Progenitor cell of endocrine pancreas (in vitro differentiated cells): ENCODE results near the gene ACTR1A. TPM values are rescaled to one million over a fixed set of nuclear protein-coding genes. Genes with fewer than 3 reads are reported as not detected.

Source experiments
- DNase-seq: peaks from one replicate; pipeline ENCODE4 v3.0.0; 2021; ENCODE audit warnings: low spot score; ENCODE audit not compliant: unreplicated experiment
- H3K27ac Mint-ChIP-seq: 2 replicates; pipeline ENCODE4 v1.8.0; 2021; ENCODE audit warnings: mild to moderate bottlenecking, moderate library complexity, mixed read lengths
- H3K27me3 Mint-ChIP-seq: 2 replicates; pipeline ENCODE4 v1.8.0; 2021; ENCODE audit warnings: mixed read lengths
- H3K36me3 Mint-ChIP-seq: 2 replicates; pipeline ENCODE4 v1.8.0; 2022; ENCODE audit warnings: mixed read lengths; ENCODE audit not compliant: insufficient read depth
- H3K4me1 Mint-ChIP-seq: 2 replicates; pipeline ENCODE4 v1.8.0; 2021; ENCODE audit warnings: low read depth, mixed read lengths
- H3K4me3 Mint-ChIP-seq: 2 replicates; pipeline ENCODE4 v1.8.0; 2021; ENCODE audit warnings: low read depth, mild to moderate bottlenecking, moderate library complexity, mixed read lengths
- H3K9me3 Mint-ChIP-seq: 2 replicates; pipeline ENCODE4 v1.8.0; 2021; ENCODE audit warnings: low read depth, mixed read lengths
- total RNA-seq: library from RNA; stranded (reverse); gene quantifications from 2 replicates; pipeline ENCODE4 v1.2.1, GENCODE V29; 2021
- TF ChIP-seq, protein P1 (sequence below): fragments of 200-600 bp; sonication (generic); IDR thresholded peaks from one replicate; pipeline ENCODE4 v1.5.0; 2021; ENCODE audit warnings: antibody characterized with exemption, mild to moderate bottlenecking; ENCODE audit not compliant: unreplicated experiment

Gene ACTR1A
- total RNA-seq, 1 donor from 2014 or later = 104 TPM

DNA sequence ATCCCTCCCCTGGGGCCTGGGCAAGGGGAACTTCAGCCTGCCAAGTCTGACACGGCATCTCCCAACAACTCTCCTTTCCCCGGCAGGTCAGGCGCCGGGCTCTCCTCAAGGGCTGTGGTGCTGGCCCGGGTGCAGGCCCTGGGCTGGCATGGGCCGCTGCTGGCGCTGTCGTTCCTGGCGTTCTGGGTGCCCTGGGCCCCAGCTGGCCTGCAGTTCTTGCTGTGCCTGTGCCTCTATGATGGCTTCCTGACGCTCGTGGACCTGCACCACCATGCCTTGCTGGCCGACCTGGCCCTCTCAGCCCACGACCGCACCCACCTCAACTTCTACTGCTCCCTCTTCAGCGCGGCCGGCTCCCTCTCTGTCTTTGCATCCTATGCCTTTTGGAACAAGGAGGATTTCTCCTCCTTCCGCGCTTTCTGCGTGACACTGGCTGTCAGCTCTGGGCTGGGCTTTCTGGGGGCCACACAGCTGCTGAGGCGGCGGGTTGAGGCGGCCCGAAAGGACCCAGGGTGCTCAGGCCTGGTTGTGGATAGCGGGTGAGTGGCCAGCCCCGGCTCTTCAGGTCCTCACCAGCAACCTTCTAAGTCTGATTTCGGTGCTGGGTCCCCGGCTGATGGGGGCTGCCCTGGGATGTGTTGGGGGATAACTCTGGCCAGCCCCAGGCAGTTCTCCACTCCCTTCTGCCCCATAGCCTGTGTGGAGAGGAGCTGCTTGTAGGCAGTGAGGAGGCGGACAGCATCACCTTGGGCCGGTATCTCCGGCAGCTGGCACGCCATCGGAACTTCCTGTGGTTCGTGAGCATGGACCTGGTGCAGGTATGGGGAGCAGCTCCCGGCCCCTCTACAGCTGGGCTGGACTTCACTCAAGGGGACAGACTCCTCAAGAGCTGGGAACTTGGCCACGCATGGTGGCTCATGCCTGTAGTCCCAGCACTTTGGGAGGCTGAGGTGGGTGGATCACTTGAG lies 31.6 kb downstream of the ACTR1A start:
- no peak for DNase-seq
- no peaks in the 10 kb centered on the region for H3K27me3 Mint-ChIP-seq
- peaks cover 5% of the 10 kb centered on the region for H3K36me3 Mint-ChIP-seq
- no peak overlapping the region for H3K4me3 Mint-ChIP-seq
- H3K9me3 Mint-ChIP-seq = no peaks in the 10 kb centered on the region
- H3K4me1 Mint-ChIP-seq = no peaks in the 10 kb centered on the region
- TF ChIP-seq, protein P1, sequence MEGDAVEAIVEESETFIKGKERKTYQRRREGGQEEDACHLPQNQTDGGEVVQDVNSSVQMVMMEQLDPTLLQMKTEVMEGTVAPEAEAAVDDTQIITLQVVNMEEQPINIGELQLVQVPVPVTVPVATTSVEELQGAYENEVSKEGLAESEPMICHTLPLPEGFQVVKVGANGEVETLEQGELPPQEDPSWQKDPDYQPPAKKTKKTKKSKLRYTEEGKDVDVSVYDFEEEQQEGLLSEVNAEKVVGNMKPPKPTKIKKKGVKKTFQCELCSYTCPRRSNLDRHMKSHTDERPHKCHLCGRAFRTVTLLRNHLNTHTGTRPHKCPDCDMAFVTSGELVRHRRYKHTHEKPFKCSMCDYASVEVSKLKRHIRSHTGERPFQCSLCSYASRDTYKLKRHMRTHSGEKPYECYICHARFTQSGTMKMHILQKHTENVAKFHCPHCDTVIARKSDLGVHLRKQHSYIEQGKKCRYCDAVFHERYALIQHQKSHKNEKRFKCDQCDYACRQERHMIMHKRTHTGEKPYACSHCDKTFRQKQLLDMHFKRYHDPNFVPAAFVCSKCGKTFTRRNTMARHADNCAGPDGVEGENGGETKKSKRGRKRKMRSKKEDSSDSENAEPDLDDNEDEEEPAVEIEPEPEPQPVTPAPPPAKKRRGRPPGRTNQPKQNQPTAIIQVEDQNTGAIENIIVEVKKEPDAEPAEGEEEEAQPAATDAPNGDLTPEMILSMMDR = no peak
- no peak overlapping the region for H3K27ac Mint-ChIP-seq

DNA sequence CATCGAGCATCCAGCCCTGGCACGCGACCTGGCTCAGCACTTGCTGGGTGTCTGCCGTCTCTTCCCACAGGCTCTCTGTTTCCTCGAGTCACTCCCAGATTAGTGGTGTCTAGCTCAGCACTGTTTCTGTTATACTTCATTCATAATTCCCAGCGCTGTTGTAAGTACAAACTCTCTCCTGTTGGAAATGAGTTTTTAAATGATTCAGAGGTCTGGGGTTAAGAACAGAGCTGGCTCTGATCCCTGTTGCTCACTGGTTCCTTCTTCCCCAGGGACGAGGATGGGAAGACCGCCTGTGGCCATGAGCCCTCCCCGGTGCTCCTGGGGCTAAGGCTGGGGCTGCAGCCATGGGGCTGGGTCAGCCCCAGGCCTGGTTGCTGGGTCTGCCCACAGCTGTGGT lies 33.8 kb downstream of the ACTR1A start:
- no peaks in the 10 kb centered on the region for H3K9me3 Mint-ChIP-seq
- DNase-seq = no peak
- H3K27me3 Mint-ChIP-seq = no peaks in the 10 kb centered on the region
- no peak overlapping the region for H3K4me3 Mint-ChIP-seq
- TF ChIP-seq, protein P1 = no peak
- H3K4me1 Mint-ChIP-seq = peaks cover 3% of the 10 kb centered on the region
- H3K27ac Mint-ChIP-seq = no peak overlapping the region
- H3K36me3 Mint-ChIP-seq = peaks cover 2% of the 10 kb centered on the region

DNA sequence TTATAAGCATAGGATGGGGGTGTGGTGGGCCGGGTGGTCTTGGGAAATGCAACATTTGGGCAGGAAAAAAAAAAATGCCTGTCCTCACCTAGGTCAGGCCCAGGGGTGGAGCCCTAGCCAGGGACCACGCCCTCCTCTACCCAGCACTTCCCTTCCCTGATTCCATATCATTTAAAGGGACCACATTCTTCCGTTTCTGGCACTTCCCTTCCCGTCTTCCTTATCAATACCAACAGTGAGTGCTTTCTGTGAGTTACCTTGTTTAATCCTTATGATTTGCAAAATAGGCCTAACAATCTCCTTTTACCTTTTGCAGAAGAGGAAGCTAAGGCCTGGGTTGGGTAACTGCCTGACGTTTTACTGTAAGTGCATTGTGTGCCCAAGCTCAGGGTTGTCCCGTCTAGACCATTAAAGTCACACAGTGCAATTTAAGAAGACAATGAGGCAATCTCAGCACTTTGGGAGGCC lies 34.5 kb downstream of the ACTR1A start:
- H3K27me3 Mint-ChIP-seq = no peaks in the 10 kb centered on the region
- H3K36me3 Mint-ChIP-seq = peaks cover 2% of the 10 kb centered on the region
- TF ChIP-seq, protein P1 = no peak
- peaks cover 9% of the 10 kb centered on the region for H3K4me1 Mint-ChIP-seq
- DNase-seq = no peak
- H3K4me3 Mint-ChIP-seq = no peak overlapping the region
- H3K27ac Mint-ChIP-seq = no peak overlapping the region
- H3K9me3 Mint-ChIP-seq = no peaks in the 10 kb centered on the region

DNA sequence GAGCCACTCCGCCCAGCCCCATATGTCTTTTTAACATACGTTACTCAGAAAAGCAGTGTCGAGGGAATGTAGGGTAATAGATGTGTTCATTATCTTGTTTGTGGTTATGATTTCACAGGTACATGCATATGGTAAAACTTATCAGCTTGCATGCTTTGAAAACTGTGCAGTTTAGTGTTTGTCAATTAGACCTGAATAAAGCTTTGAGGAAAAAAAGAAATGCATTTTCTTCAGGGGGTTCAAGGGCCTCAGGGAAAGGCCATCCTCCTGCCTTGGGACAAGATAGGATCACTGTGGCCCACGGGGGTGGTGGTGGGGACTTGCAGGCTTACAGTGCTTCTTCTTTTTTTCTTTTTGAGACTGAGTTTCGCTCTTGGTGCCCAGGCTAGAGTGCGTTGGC lies 35.2 kb downstream of the ACTR1A start:
- no peak for DNase-seq
- TF ChIP-seq, protein P1 = no peak
- Mint-ChIP-seq H3K4me1 (peaks cover 15% of the 10 kb centered on the region), H3K36me3 (peaks cover 2% of the 10 kb centered on the region), H3K9me3 (no peaks in the 10 kb centered on the region), H3K4me3 (no peak overlapping the region), H3K27ac (no peak overlapping the region), H3K27me3 (no peaks in the 10 kb centered on the region)

DNA sequence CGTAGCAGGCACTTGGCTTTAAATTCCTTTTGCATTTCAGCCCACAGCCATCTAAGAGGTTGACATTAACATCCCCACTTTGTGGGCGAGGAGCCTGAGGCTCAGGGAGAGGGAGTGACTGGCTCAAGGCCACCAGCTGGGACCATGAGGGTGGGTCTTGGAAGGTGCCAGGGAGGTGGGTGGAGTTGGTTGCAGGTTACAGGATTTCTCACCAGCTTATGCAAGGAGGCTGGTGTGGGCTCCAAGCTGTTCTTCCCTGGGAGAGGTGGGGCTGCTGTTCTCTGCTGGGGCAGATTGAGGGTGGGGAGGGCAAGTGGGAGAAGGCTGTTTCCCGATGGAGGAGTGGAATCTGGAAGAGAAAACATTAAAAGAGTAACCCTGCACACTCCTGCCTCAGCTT lies 37.0 kb downstream of the ACTR1A start:
- Mint-ChIP-seq H3K27me3 (no peaks in the 10 kb centered on the region), H3K36me3 (peaks cover 2% of the 10 kb centered on the region), H3K4me1 (peaks cover 30% of the 10 kb centered on the region), H3K27ac (no peak overlapping the region), H3K9me3 (no peaks in the 10 kb centered on the region), H3K4me3 (no peak overlapping the region)
- DNase-seq = no peak
- TF ChIP-seq, protein P1 = no peak
